ENCODE measurements around the gene TMPRSS13. TPM values are rescaled to one million over a fixed set of nuclear protein-coding genes. Genes with fewer than 3 reads are reported as not detected.

TMPRSS13 gene
- total RNA-seq, 1 donor from 2014 or later = 5.7 TPM

GRCh38 chr11:117859488-117860112 lies 69.6 kb downstream of the TMPRSS13 start:
- no peak overlapping the region for H3K4me3 Mint-ChIP-seq (ENCODE audit: low read depth)
- H3K36me3 Mint-ChIP-seq (ENCODE audit: insufficient read depth) = no peaks in the 10 kb centered on the region
- H3K27me3 Mint-ChIP-seq = no peaks in the 10 kb centered on the region
- no peak overlapping the region for H3K27ac Mint-ChIP-seq
- peaks cover 4% of the 10 kb centered on the region for H3K4me1 Mint-ChIP-seq (ENCODE audit: low read depth)
- DNase-seq (ENCODE audit: low spot score, unreplicated experiment) = no peak
- H3K9me3 Mint-ChIP-seq (ENCODE audit: low read depth) = no peaks in the 10 kb centered on the region
- TF ChIP-seq CTCF (IDR thresholded peaks at IDR 0.05; ENCODE audit: unreplicated experiment) = no peak

GRCh38 chr11:117859061-117859460 lies 70.1 kb downstream of the TMPRSS13 start:
- Mint-ChIP-seq H3K36me3 (ENCODE audit: insufficient read depth) (no peaks in the 10 kb centered on the region), H3K4me3 (ENCODE audit: low read depth) (no peak overlapping the region), H3K4me1 (ENCODE audit: low read depth) (peaks cover 4% of the 10 kb centered on the region), H3K27me3 (no peaks in the 10 kb centered on the region), H3K9me3 (ENCODE audit: low read depth) (no peaks in the 10 kb centered on the region), H3K27ac (no peak overlapping the region)
- no peak for TF ChIP-seq CTCF (IDR thresholded peaks at IDR 0.05; ENCODE audit: unreplicated experiment)
- DNase-seq (ENCODE audit: low spot score, unreplicated experiment) = no peak

- DNase-seq (ENCODE audit: low spot score, unreplicated experiment) = no peak
- peaks cover 2% of the 10 kb centered on the region for H3K9me3 Mint-ChIP-seq (ENCODE audit: low read depth)
- H3K27ac Mint-ChIP-seq = no peak overlapping the region
- TF ChIP-seq CTCF (IDR thresholded peaks at IDR 0.05; ENCODE audit: unreplicated experiment) = no peak
- peaks cover under 1% of the 10 kb centered on the region for H3K36me3 Mint-ChIP-seq (ENCODE audit: insufficient read depth)
- H3K27me3 Mint-ChIP-seq = no peaks in the 10 kb centered on the region
- peaks cover 4% of the 10 kb centered on the region for H3K4me1 Mint-ChIP-seq (ENCODE audit: low read depth)
- no peak overlapping the region for H3K4me3 Mint-ChIP-seq (ENCODE audit: low read depth)
These were observed 71.3 kb downstream of the TMPRSS13 start for GRCh38 chr11:117857734-117858414.

DNA sequence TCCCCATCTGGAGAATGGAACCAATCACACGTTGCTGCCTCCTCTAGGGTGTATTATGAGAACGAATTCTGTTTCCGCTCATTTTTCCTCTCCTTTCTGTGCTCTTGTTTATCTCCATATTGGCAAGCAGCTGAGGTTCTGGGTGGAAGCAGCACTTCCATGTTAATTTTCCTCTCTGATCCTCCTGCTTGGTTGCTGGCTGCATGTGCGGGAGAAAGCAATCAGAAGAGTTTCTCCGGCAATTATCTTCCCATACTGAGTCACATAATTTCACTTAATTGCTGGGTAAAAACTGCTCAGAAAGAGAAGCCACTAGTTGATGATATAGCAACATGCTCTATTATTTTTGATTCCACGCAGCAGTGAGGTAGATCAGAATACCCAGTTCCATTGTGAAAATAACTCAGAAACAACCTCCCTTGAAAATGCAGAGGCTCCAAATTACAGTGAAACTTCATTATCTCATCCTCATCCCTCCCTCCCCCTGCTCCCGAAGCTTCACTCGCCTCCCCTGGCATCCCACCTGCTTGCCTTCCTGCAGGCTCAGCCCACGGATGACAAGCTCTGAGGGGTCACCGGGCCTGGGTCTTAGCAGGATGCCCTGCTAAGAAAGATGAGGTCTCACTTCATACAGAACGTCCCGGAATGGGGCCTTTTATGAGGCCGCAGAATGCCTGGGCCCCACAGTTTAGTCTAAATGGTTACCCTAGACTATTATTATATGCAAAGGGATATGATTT lies 73.1 kb downstream of the TMPRSS13 start:
- Mint-ChIP-seq H3K4me3 (ENCODE audit: low read depth) (no peak overlapping the region), H3K9me3 (ENCODE audit: low read depth) (peaks cover 8% of the 10 kb centered on the region), H3K36me3 (ENCODE audit: insufficient read depth) (peaks cover 4% of the 10 kb centered on the region), H3K4me1 (ENCODE audit: low read depth) (no peaks in the 10 kb centered on the region), H3K27me3 (no peaks in the 10 kb centered on the region), H3K27ac (no peak overlapping the region)
- TF ChIP-seq CTCF (IDR thresholded peaks at IDR 0.05; ENCODE audit: unreplicated experiment) = no peak
- DNase-seq (ENCODE audit: low spot score, unreplicated experiment) = no peak

GRCh38 chr11:117855186-117855845 lies 73.9 kb downstream of the TMPRSS13 start:
- TF ChIP-seq CTCF (IDR thresholded peaks at IDR 0.05; ENCODE audit: unreplicated experiment) = no peak
- Mint-ChIP-seq H3K9me3 (ENCODE audit: low read depth) (peaks cover 8% of the 10 kb centered on the region), H3K4me1 (ENCODE audit: low read depth) (no peaks in the 10 kb centered on the region), H3K27ac (no peak overlapping the region), H3K36me3 (ENCODE audit: insufficient read depth) (peaks cover 4% of the 10 kb centered on the region), H3K4me3 (ENCODE audit: low read depth) (no peak overlapping the region), H3K27me3 (no peaks in the 10 kb centered on the region)
- DNase-seq (ENCODE audit: low spot score, unreplicated experiment) = no peak

Measured in progenitor cell of endocrine pancreas (in vitro differentiated cells).